Stimulated activated CD4-positive, alpha-beta T cell treated with anti-CD3 and anti-CD28 coated beads, Interleukin-15, amount 100 ng/mL, for 48 hours (primary cell): ENCODE measurements around the gene RPS25.
"Not testable (repeated sequence)": the region's sequence is repeated elsewhere in the genome, so short reads cannot be mapped to it uniquely, and the experiment has no call there.

Experiments used
- DNase-seq, 2 donors: peaks; one replicate each; pipeline ENCODE4 v3.0.0-alpha.2; 2020; ENCODE audit warnings: low read depth in 2 of 2

RPS25 gene

GRCh38 chr11:119018074-119018938, at the start of gene RPS25, which contains the start of gene TRAPPC4:
Gene RPS25 (minus strand): TSS chr11:119018343. CDS start chr11:119018284, 59 bp downstream.
Gene TRAPPC4 (plus strand): TSS chr11:119018766. CDS start chr11:119018796, 30 bp downstream.
- DNase-seq = peak; percentile 92 to 94

GRCh38 chr11:119067371-119068222, 49.5 kb upstream of the RPS25 start, which contains the start of gene VPS11:
Gene VPS11 (plus strand): TSS chr11:119067818. CDS start chr11:119067824, 6 bp downstream.
- peak; percentile 98 for DNase-seq

GRCh38 chr11:119065369-119065768, 47.2 kb upstream of the RPS25 start:
- DNase-seq = peak in 1 of 2 donors; percentile 32

GRCh38 chr11:119062779-119063178, 44.6 kb upstream of the RPS25 start:
- no peak for DNase-seq

- DNase-seq = no peak
Observed at GRCh38 chr11:119061256-119061655, 43.1 kb upstream of the RPS25 start.

GRCh38 chr11:119059128-119059527, 41.0 kb upstream of the RPS25 start:
- DNase-seq = not testable (repeated sequence)

- DNase-seq = peak; percentile 97 to 99
Observed at GRCh38 chr11:119057000-119057769, 39.0 kb upstream of the RPS25 start, which contains the start of gene HYOU1. Gene HYOU1 (minus strand): TSS chr11:119057205. CDS start chr11:119056160, 1,045 bp downstream.

GRCh38 chr11:119056421-119056999, 38.4 kb upstream of the RPS25 start:
- DNase-seq = peak in 1 of 2 donors; percentile 23

GRCh38 chr11:119055901-119056300, 37.8 kb upstream of the RPS25 start:
- no peak for DNase-seq

- DNase-seq = no peak
Observed at GRCh38 chr11:119054418-119054817, 36.3 kb upstream of the RPS25 start.

- DNase-seq = no peak
Observed at GRCh38 chr11:119052163-119052814, 34.1 kb upstream of the RPS25 start.

- no peak for DNase-seq
Observed at GRCh38 chr11:119051440-119052162, 33.5 kb upstream of the RPS25 start.

GRCh38 chr11:119049081-119049480, 30.9 kb upstream of the RPS25 start:
- no peak for DNase-seq

GRCh38 chr11:119048644-119049043, 30.5 kb upstream of the RPS25 start:
- DNase-seq = no peak

GRCh38 chr11:119047205-119047604, 29.1 kb upstream of the RPS25 start:
- no peak for DNase-seq

- no peak for DNase-seq
Observed at GRCh38 chr11:119046489-119046888, 28.3 kb upstream of the RPS25 start.

- DNase-seq = no peak
Observed at GRCh38 chr11:119044708-119045107, 26.6 kb upstream of the RPS25 start.

GRCh38 chr11:119042927-119043326, 24.8 kb upstream of the RPS25 start:
- no peak for DNase-seq

GRCh38 chr11:119041821-119042514, 23.8 kb upstream of the RPS25 start:
- DNase-seq = no peak
